Measurements from ENCODE around the gene SLC4A3. TPM values are rescaled to one million over a fixed set of nuclear protein-coding genes. Genes with fewer than 3 reads are reported as not detected.
"Not testable (repeated sequence)": the region's sequence is repeated elsewhere in the genome, so short reads cannot be mapped to it uniquely, and the experiment has no call there.

The SLC4A3 gene
- polyA plus RNA-seq, 1 donor (not counting 4 experiments of a cell fraction or from before 2014, with no cell fraction given): 6.2 TPM

DNA sequence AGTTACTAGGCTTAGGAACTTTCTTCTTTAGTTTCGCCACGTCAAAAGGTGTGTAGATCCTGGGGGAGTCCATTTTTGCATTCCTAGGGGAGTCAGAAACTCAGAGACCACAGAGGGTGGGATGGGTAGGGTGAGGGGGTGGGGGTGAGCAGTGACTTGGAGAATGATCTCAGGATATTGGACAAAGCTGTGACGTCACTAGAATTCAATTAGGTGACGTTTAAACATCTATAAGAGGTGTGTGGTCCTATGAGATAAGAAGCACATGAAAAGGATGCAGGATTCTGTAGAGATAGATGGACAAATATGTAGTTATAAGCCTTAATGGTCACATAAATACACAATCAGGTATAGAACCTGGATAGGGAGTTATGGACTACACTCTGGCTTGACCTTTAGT is 21.5 kb downstream of the SLC4A3 start:
- Histone ChIP-seq H4K20me1 (ENCODE audit: control insufficient read depth, extremely low read depth, insufficient read depth, low read length) (no peaks in the 10 kb centered on the region), H3K4me3 (ENCODE audit: control insufficient read depth in 2 of 3, extremely low read depth in 1 of 3, insufficient read depth in 2 of 3, low read depth in 1 of 3, low read length in 3 of 3) (no peak overlapping the region), H3K9me3 (ENCODE audit: control insufficient read depth, low read depth, low read length) (no peaks in the 10 kb centered on the region), H3K9ac (ENCODE audit: control insufficient read depth, extremely low read depth, insufficient read depth, low read length) (no peak overlapping the region), H3K4me2 (ENCODE audit: control insufficient read depth, extremely low read depth, insufficient read depth, low read depth, low read length) (no peak overlapping the region), H3K9me1 (ENCODE audit: control insufficient read depth, extremely low read depth, insufficient read depth, low read length) (no peaks in the 10 kb centered on the region), H3K27ac (ENCODE audit: control insufficient read depth, insufficient read depth, low read length) (no peak overlapping the region), H3K27me3 (ENCODE audit: control insufficient read depth, extremely low read depth, insufficient read depth, low read length) (no peaks in the 10 kb centered on the region), H3K36me3 (ENCODE audit: control insufficient read depth in 2 of 2, extremely low read depth in 1 of 2, insufficient read depth in 2 of 2, low read length in 2 of 2) (no peaks in the 10 kb centered on the region), H3K79me2 (ENCODE audit: control insufficient read depth, insufficient read depth, low read length) (no peaks in the 10 kb centered on the region), H2AFZ (ENCODE audit: control insufficient read depth, low read length) (no peak overlapping the region), H3K4me1 (ENCODE audit: control insufficient read depth, extremely low read depth, insufficient read depth, low read length) (peaks cover 16% of the 10 kb centered on the region)
- FAIRE-seq (no peak), DNase-seq (ENCODE audit: low read depth, low spot score) (no peak)
- dilution Hi-C loops (cut with MboI; ENCODE audit: extremely low pct_ligation_motif_present, low sequenced_read_pairs): no loop called here
- TF ChIP-seq, protein P1, sequence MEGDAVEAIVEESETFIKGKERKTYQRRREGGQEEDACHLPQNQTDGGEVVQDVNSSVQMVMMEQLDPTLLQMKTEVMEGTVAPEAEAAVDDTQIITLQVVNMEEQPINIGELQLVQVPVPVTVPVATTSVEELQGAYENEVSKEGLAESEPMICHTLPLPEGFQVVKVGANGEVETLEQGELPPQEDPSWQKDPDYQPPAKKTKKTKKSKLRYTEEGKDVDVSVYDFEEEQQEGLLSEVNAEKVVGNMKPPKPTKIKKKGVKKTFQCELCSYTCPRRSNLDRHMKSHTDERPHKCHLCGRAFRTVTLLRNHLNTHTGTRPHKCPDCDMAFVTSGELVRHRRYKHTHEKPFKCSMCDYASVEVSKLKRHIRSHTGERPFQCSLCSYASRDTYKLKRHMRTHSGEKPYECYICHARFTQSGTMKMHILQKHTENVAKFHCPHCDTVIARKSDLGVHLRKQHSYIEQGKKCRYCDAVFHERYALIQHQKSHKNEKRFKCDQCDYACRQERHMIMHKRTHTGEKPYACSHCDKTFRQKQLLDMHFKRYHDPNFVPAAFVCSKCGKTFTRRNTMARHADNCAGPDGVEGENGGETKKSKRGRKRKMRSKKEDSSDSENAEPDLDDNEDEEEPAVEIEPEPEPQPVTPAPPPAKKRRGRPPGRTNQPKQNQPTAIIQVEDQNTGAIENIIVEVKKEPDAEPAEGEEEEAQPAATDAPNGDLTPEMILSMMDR (optimal IDR thresholded peaks at IDR 0.05 in 1 of 3, IDR thresholded peaks at IDR 0.05 in 1 of 3, conservative IDR thresholded peaks at IDR 0.05 in 1 of 3; ENCODE audit: extremely low read depth in 1 of 3, insufficient read depth in 2 of 3, low read length in 3 of 3): no peak
- TF ChIP-seq EZH2 (IDR thresholded peaks at IDR 0.05; ENCODE audit: low read length): no peak

DNA sequence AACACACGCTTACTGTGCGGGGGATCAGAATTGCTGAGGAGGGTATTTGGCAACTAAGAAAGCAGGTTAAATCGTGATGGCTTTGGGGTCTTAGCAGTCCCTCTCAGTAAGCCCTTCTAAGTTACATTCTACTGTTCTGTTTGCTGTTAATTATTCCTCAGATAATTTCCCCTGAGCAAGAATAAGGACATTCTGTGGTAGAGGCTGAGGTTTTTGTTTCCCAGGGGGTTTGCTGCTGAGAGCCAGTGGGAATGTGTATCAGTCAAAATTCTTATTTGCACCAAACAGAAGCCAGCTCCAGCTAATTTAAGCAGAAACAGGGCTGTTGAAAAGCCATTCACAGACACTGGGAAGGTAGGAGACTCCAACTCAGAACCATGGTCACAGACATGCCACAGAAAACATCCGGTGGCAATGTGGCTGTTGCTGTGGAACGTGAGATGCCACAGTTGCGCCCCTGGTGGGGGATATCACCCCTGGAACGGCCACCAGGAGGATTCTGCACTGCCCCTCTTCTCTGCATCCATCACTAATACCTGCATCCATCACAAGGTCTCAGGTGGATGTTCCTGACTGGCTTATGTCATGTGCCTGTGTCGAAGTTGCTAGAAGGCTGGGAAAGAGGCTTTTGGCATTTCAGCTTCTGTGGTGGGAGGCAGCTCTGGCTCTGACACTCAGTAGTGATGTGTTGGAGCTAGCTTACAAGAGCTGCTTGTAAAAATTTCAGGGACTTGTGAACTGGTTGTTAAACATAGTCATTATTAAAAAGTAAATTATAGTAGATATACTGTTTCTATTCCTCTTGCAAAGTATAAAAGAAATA is 23.2 kb downstream of the SLC4A3 start:
- no peaks in the 10 kb centered on the region for H3K27me3 ChIP-seq (ENCODE audit: control insufficient read depth, extremely low read depth, insufficient read depth, low read length)
- no peaks in the 10 kb centered on the region for H3K79me2 ChIP-seq (ENCODE audit: control insufficient read depth, insufficient read depth, low read length)
- H3K4me2 ChIP-seq (ENCODE audit: control insufficient read depth, extremely low read depth, insufficient read depth, low read depth, low read length): no peak overlapping the region
- H3K9me1 ChIP-seq (ENCODE audit: control insufficient read depth, extremely low read depth, insufficient read depth, low read length): no peaks in the 10 kb centered on the region
- DNase-seq (ENCODE audit: low read depth, low spot score): no peak
- H3K9ac ChIP-seq (ENCODE audit: control insufficient read depth, extremely low read depth, insufficient read depth, low read length): no peak overlapping the region
- no peaks in the 10 kb centered on the region for H3K9me3 ChIP-seq (ENCODE audit: control insufficient read depth, low read depth, low read length)
- no peaks in the 10 kb centered on the region for H3K36me3 ChIP-seq (ENCODE audit: control insufficient read depth in 2 of 2, extremely low read depth in 1 of 2, insufficient read depth in 2 of 2, low read length in 2 of 2)
- no peak for FAIRE-seq
- dilution Hi-C loops (cut with MboI; ENCODE audit: extremely low pct_ligation_motif_present, low sequenced_read_pairs): no loop called here
- H4K20me1 ChIP-seq (ENCODE audit: control insufficient read depth, extremely low read depth, insufficient read depth, low read length): no peaks in the 10 kb centered on the region
- no peak overlapping the region for H3K4me3 ChIP-seq (ENCODE audit: control insufficient read depth in 2 of 3, extremely low read depth in 1 of 3, insufficient read depth in 2 of 3, low read depth in 1 of 3, low read length in 3 of 3)
- no peak for TF ChIP-seq EZH2 (IDR thresholded peaks at IDR 0.05; ENCODE audit: low read length)
- TF ChIP-seq, protein P1 (optimal IDR thresholded peaks at IDR 0.05 in 1 of 3, IDR thresholded peaks at IDR 0.05 in 1 of 3, conservative IDR thresholded peaks at IDR 0.05 in 1 of 3; ENCODE audit: extremely low read depth in 1 of 3, insufficient read depth in 2 of 3, low read length in 3 of 3): no peak
- H2AFZ ChIP-seq (ENCODE audit: control insufficient read depth, low read length): no peak overlapping the region
- H3K4me1 ChIP-seq (ENCODE audit: control insufficient read depth, extremely low read depth, insufficient read depth, low read length): peaks cover 7% of the 10 kb centered on the region
- H3K27ac ChIP-seq (ENCODE audit: control insufficient read depth, insufficient read depth, low read length): no peak overlapping the region

DNA sequence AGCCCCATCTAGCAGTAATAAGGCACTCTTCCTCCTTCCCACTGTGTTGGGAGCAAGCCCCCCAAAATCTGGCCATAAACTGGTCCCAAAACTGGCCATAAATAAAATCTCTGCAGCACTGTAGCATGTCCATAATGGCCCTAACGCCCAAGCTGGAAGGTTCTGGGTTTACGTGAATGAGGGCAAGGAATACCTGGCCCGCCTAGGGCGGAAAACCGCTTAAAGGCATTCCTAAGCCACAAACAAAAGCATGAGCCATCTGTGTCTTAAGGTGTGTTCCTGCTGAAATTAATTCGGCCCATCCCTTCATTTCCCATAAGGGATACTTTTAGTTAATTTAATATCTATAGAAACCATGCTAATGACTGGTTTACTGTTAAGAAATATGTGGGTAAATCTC is 24.2 kb downstream of the SLC4A3 start:
- H3K9ac ChIP-seq (ENCODE audit: control insufficient read depth, extremely low read depth, insufficient read depth, low read length); FAIRE-seq; H3K27me3 ChIP-seq (ENCODE audit: control insufficient read depth, extremely low read depth, insufficient read depth, low read length); H4K20me1 ChIP-seq (ENCODE audit: control insufficient read depth, extremely low read depth, insufficient read depth, low read length); H3K4me1 ChIP-seq (ENCODE audit: control insufficient read depth, extremely low read depth, insufficient read depth, low read length); H3K27ac ChIP-seq (ENCODE audit: control insufficient read depth, insufficient read depth, low read length); H3K9me3 ChIP-seq (ENCODE audit: control insufficient read depth, low read depth, low read length); H3K79me2 ChIP-seq (ENCODE audit: control insufficient read depth, insufficient read depth, low read length); H2AFZ ChIP-seq (ENCODE audit: control insufficient read depth, low read length); H3K4me3 ChIP-seq (ENCODE audit: control insufficient read depth in 2 of 3, extremely low read depth in 1 of 3, insufficient read depth in 2 of 3, low read depth in 1 of 3, low read length in 3 of 3); H3K4me2 ChIP-seq (ENCODE audit: control insufficient read depth, extremely low read depth, insufficient read depth, low read depth, low read length); H3K9me1 ChIP-seq (ENCODE audit: control insufficient read depth, extremely low read depth, insufficient read depth, low read length); DNase-seq (ENCODE audit: low read depth, low spot score); dilution Hi-C loops (cut with MboI; ENCODE audit: extremely low pct_ligation_motif_present, low sequenced_read_pairs); H3K36me3 ChIP-seq (ENCODE audit: control insufficient read depth in 2 of 2, extremely low read depth in 1 of 2, insufficient read depth in 2 of 2, low read length in 2 of 2): not testable (repeated sequence)
